ENCODE measurements around the gene OGFR. TPM values are rescaled to one million over a fixed set of nuclear protein-coding genes. Genes with fewer than 3 reads are reported as not detected.

The OGFR gene, protein sequence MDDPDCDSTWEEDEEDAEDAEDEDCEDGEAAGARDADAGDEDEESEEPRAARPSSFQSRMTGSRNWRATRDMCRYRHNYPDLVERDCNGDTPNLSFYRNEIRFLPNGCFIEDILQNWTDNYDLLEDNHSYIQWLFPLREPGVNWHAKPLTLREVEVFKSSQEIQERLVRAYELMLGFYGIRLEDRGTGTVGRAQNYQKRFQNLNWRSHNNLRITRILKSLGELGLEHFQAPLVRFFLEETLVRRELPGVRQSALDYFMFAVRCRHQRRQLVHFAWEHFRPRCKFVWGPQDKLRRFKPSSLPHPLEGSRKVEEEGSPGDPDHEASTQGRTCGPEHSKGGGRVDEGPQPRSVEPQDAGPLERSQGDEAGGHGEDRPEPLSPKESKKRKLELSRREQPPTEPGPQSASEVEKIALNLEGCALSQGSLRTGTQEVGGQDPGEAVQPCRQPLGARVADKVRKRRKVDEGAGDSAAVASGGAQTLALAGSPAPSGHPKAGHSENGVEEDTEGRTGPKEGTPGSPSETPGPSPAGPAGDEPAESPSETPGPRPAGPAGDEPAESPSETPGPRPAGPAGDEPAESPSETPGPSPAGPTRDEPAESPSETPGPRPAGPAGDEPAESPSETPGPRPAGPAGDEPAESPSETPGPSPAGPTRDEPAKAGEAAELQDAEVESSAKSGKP
- polyA plus RNA-seq (ENCODE audit: low read depth in 6 of 6): 10 to 100 TPM; 20.6 to 74.6 (median 46.0) TPM

GRCh38 chr20:62804627-62805154, at the start of gene OGFR:
OGFR (plus strand) TSS chr20:62804835; CDS start chr20:62804860, 25 bp downstream.
- ATAC-seq (ENCODE audit: low read depth in 2 of 2) (peak; percentile 72 to 74), DNase-seq (peak; percentile 77)
- peaks cover 25 to 34% (median 34%) of the 10 kb centered on the region in 3 donors for H3K4me1 Mint-ChIP-seq
- peaks cover 0 to 1% (median 0%) of the 10 kb centered on the region in 7 donors for H3K9me3 Mint-ChIP-seq
- H3K36me3 Mint-ChIP-seq: peaks cover 0 to 6% of the 10 kb centered on the region in 2 donors
- H3K4me3 Mint-ChIP-seq: peak within 1 kb of the TSS; percentile 90 to 100 (median 97)
- peak within 1 kb of the TSS; percentile 96 to 99 (median 98) for H3K27ac Mint-ChIP-seq
- no peaks in the 10 kb centered on the region for H3K27me3 Mint-ChIP-seq

- DNase-seq (no peak), ATAC-seq (ENCODE audit: low read depth in 2 of 2) (no peak)
- no peak overlapping the region for H3K27ac Mint-ChIP-seq
- H3K9me3 Mint-ChIP-seq: peaks cover 0 to 2% (median 0%) of the 10 kb centered on the region in 7 donors
- H3K4me3 Mint-ChIP-seq: no peak overlapping the region
- H3K4me1 Mint-ChIP-seq: peaks cover 0 to 7% (median 4%) of the 10 kb centered on the region in 3 donors
- H3K36me3 Mint-ChIP-seq: no peaks in the 10 kb centered on the region
- peaks cover 16 to 55% (median 33%) of the 10 kb centered on the region in 3 donors for H3K27me3 Mint-ChIP-seq
Observed at GRCh38 chr20:62754991-62755356, 49.7 kb upstream of the OGFR start.

DNA sequence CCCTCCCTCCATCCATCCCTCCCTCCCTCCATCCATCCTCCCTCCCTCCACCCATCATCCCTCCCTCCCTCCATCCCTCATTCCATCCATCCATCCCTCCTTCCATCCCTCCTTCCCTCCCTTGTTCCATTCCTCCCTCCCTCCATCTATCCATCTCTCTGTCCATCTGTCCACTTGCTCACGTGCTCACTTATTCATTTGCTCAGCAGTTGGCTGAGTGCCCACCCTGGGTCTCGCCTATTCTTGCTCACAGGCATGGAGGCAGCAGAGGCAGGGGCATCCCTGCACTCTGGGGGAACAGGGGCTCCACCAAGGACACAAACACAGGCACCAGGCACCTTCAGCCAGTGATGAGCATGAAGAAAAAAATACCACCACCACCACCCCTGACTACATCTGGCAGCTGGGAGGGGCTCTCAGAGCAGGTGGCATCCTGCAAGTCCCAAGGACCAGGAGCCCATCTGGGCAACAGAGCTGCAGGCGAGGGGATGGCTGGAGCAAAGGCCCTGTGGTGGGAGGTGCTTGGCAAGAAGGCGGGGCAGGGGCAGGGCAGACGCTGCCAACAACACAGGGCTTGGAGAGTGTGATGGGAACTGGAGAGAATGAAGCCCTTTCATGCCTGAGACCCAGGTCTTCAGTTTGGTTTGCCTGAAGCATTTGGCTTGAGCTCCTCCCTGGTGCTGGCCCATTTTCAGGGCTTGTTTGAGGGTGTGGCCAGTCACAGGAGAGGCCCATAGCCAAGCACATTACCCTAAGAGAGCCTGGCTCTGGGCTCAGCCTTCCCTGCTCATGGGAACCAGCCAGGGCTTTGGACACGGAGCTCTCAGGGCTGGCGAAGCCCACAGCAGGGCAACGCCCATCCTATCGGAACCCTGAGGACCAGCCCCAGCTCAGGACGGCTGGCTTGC, 48.6 kb upstream of the OGFR start:
- no peak for DNase-seq
- peaks cover 0 to 7% (median 4%) of the 10 kb centered on the region in 3 donors for H3K4me1 Mint-ChIP-seq
- H3K36me3 Mint-ChIP-seq: no peaks in the 10 kb centered on the region
- ATAC-seq (ENCODE audit: low read depth in 2 of 2): no peak
- peaks cover 16 to 51% (median 33%) of the 10 kb centered on the region in 3 donors for H3K27me3 Mint-ChIP-seq
- peak overlapping the region in 2 of 6 donors; percentile 34 to 36 for H3K27ac Mint-ChIP-seq
- H3K9me3 Mint-ChIP-seq: peaks cover 0 to 2% (median 0%) of the 10 kb centered on the region in 7 donors
- no peak overlapping the region for H3K4me3 Mint-ChIP-seq

DNA sequence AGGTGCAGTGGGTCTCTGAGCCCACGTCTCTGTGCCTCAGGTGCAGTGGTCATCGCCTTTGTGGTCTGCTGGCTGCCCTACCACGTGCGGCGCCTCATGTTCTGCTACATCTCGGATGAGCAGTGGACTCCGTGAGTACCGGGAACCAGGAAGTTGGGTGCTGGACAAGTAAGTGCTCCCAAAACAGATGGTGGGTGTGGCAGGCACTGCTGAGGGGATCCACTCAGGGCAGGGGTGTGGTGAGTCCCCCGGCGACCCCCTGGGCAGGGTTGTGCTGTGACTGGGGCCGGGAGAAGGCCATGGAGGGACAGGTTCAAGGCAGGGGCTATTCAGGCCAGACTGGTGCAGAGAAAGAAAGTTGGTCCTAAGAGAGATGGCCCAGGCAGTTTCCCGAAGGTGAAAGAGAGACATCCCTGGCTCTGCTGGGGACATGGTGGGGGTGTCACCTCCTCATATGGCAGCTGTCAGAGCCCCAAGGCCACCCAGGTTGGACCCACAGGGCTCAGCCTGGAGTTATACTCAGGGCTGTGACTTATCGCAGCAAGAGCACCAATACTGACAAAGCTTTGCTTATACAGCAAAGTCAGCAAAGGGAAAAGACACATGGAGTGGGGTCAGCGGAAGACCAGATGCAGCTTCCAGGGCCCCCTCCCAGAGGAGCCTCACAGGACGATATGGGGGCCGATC, 46.3 kb upstream of the OGFR start:
- Mint-ChIP-seq H3K4me1 (peaks cover 0 to 7% (median 4%) of the 10 kb centered on the region in 3 donors), H3K4me3 (no peak overlapping the region), H3K27me3 (peaks cover 13 to 44% (median 33%) of the 10 kb centered on the region in 3 donors), H3K36me3 (no peaks in the 10 kb centered on the region), H3K9me3 (peaks cover 0 to 2% (median 0%) of the 10 kb centered on the region in 7 donors), H3K27ac (peak overlapping the region in 1 of 6 donors; percentile 44)
- no peak for DNase-seq
- no peak for ATAC-seq (ENCODE audit: low read depth in 2 of 2)

- Mint-ChIP-seq H3K36me3 (no peaks in the 10 kb centered on the region), H3K27me3 (peaks cover 13 to 45% (median 36%) of the 10 kb centered on the region in 3 donors), H3K4me1 (peaks cover 0 to 7% (median 4%) of the 10 kb centered on the region in 3 donors), H3K4me3 (no peak overlapping the region), H3K27ac (no peak overlapping the region), H3K9me3 (peaks cover 0 to 2% (median 0%) of the 10 kb centered on the region in 7 donors)
- DNase-seq (no peak), ATAC-seq (ENCODE audit: low read depth in 2 of 2) (no peak)
Observed at GRCh38 chr20:62759981-62760431, 44.6 kb upstream of the OGFR start.

DNA sequence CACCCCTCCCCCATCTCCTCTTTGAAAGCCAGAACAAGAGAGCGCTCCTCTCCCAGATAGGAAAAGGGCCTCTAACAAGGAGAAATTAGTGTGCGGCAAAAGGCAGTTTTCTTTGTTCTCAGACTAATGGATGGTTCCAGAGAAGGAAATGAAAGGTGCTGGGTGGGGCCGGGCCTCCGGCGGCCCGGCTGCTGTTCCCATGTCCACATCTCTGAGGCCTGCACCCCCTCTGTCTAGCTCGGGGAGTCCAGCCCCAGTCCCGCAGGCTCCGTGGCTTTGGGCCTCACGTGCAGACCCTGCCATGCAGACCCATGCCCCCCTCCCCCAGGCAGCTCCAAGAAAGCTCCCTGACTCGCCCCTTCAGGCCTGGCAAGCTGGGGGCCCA, 44.2 kb upstream of the OGFR start:
- Mint-ChIP-seq H3K27ac (no peak overlapping the region), H3K36me3 (no peaks in the 10 kb centered on the region), H3K4me1 (peaks cover 0 to 7% (median 4%) of the 10 kb centered on the region in 3 donors), H3K9me3 (peaks cover 0 to 2% (median 0%) of the 10 kb centered on the region in 7 donors), H3K4me3 (no peak overlapping the region), H3K27me3 (peaks cover 13 to 49% (median 41%) of the 10 kb centered on the region in 3 donors)
- ATAC-seq (ENCODE audit: low read depth in 2 of 2) (no peak), DNase-seq (no peak)

- peaks cover 0 to 2% (median 0%) of the 10 kb centered on the region in 7 donors for H3K9me3 Mint-ChIP-seq
- H3K36me3 Mint-ChIP-seq: no peaks in the 10 kb centered on the region
- H3K27me3 Mint-ChIP-seq: peaks cover 13 to 44% (median 35%) of the 10 kb centered on the region in 3 donors
- DNase-seq (no peak), ATAC-seq (ENCODE audit: low read depth in 2 of 2) (no peak)
- H3K4me3 Mint-ChIP-seq: no peak overlapping the region
- H3K27ac Mint-ChIP-seq: peak overlapping the region in 1 of 6 donors; percentile 38
- H3K4me1 Mint-ChIP-seq: peaks cover 0 to 5% (median 0%) of the 10 kb centered on the region in 3 donors
Observed at GRCh38 chr20:62760856-62761758, 43.5 kb upstream of the OGFR start.

DNA sequence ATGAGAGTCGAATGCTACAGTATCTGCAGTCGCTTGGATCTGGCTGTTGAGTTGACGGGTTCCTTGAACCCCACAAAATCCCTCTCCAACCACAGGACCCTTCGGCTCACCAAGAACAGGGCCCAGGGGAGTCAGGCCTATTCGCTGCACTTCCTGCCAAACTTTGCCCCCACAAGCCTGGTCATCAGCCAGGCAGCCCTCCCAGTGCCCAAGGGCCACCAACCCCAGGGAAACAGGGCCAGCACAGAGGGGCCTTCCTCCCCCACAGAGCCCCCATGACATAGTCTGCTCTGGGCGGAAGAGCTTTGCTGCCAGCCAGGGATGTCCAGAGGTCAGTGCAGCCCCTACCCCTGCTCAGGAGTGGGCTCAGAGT, 42.9 kb upstream of the OGFR start:
- Mint-ChIP-seq H3K4me3 (no peak overlapping the region), H3K36me3 (no peaks in the 10 kb centered on the region), H3K27me3 (peaks cover 10 to 38% (median 31%) of the 10 kb centered on the region in 3 donors), H3K4me1 (no peaks in the 10 kb centered on the region), H3K9me3 (peaks cover 0 to 2% (median 0%) of the 10 kb centered on the region in 7 donors), H3K27ac (no peak overlapping the region)
- ATAC-seq (ENCODE audit: low read depth in 2 of 2) (no peak), DNase-seq (no peak)

DNA sequence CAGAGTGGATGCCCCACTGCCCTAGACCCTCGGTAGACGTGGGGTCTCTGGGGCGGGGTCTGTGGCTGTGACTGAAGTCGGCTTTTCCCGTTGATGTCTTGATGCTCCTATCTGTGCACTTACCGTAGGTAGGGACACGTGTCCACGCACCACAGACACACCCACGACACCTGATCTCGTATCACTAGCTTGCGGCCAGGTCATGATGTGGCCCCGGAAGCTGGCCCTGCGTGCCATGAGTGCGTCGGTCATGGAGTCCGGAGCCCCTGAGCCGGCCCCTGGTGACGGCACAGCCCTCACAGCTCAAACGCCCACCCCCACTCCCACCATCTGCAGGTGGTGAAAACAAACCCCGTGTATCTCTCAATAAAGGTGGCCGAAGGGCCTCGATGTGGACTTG, 42.3 kb upstream of the OGFR start:
- Mint-ChIP-seq H3K4me3 (no peak overlapping the region), H3K36me3 (no peaks in the 10 kb centered on the region), H3K9me3 (peaks cover 0 to 2% (median 0%) of the 10 kb centered on the region in 7 donors), H3K4me1 (peaks cover 0 to 4% (median 4%) of the 10 kb centered on the region in 3 donors), H3K27ac (no peak overlapping the region), H3K27me3 (peaks cover 4 to 32% (median 26%) of the 10 kb centered on the region in 3 donors)
- no peak for ATAC-seq (ENCODE audit: low read depth in 2 of 2)
- DNase-seq: no peak

GRCh38 chr20:62762801-62763368, 41.8 kb upstream of the OGFR start:
- Mint-ChIP-seq H3K4me3 (no peak overlapping the region), H3K36me3 (no peaks in the 10 kb centered on the region), H3K27ac (no peak overlapping the region), H3K4me1 (peaks cover 0 to 6% (median 5%) of the 10 kb centered on the region in 3 donors), H3K27me3 (peaks cover 0 to 26% (median 21%) of the 10 kb centered on the region in 3 donors), H3K9me3 (no peaks in the 10 kb centered on the region)
- ATAC-seq (ENCODE audit: low read depth in 2 of 2) (no peak), DNase-seq (no peak)

DNA sequence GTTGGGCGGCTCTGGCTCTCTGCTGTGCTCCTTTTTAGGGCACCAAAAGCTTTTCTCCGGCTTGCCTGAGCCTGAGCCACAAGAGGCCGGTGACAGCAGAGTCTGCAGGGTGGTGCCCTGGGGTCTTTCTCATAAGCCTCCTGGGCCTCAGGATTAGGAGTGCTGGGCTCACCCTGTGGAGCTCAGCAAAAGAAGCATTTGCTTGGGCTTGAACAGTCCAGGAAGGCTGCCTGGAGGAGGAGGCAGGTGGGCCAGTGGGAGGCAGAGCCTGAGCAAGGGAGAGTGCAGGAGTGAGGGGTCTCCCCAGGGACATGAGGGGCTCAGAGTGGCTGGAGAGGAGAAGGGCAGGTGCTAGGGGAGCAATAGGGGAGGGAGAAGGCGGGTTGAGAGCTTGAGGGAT, 41.2 kb upstream of the OGFR start:
- H3K9me3 Mint-ChIP-seq: no peaks in the 10 kb centered on the region
- H3K4me3 Mint-ChIP-seq: no peak overlapping the region
- H3K36me3 Mint-ChIP-seq: no peaks in the 10 kb centered on the region
- peaks cover 0 to 11% (median 8%) of the 10 kb centered on the region in 3 donors for H3K4me1 Mint-ChIP-seq
- DNase-seq (no peak), ATAC-seq (ENCODE audit: low read depth in 2 of 2) (no peak)
- H3K27me3 Mint-ChIP-seq: peaks cover 0 to 26% (median 16%) of the 10 kb centered on the region in 3 donors
- no peak overlapping the region for H3K27ac Mint-ChIP-seq

All from naive B cell (primary cell).